Panc1 (cell line): ENCODE results near the gene SPATA18.

ENCODE experiments used
- POLR2AphosphoS5 ChIP-seq: IDR thresholded peaks from 2 replicates; pipeline ENCODE4 v1.6.1; 2012; ENCODE audit warnings: mild to moderate bottlenecking, low read depth, low read length, moderate library complexity
- TF ChIP-seq, protein P1 (sequence below): fragments of 450-650 bp; IDR thresholded peaks from 2 replicates; pipeline ENCODE4 v1.5.1; 2017; ENCODE audit warnings: mild to moderate bottlenecking
- TF ChIP-seq, protein P2 (sequence below), 2 experiments: IDR thresholded peaks; 2 replicates each; pipeline ENCODE4 v1.6.1; 2011 to 2012; ENCODE audit warnings: low read depth in 2 of 2, control low read depth in 1 of 2, low read length in 1 of 2, mild to moderate bottlenecking in 1 of 2, moderate library complexity in 1 of 2; ENCODE audit not compliant: insufficient read depth in 1 of 2

DNA sequence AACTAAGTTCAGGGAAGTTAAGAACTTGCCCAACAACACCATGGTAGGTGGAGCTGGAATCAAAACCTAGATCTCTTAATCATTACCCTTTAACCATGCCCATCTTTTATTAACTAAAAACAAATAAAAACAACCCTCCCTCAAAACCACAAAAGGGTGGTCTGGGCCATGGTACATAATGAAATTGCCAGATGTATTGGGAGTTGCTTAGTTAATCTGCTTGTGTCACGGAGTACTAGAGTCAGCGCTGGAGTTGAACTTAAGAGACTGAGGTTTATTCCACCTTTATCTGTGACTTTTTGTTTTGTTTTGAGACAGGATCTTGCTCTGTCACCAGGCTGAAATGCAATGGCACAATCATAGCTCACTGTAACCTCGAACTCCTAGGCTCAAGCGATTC is 44.2 kb upstream of the SPATA18 start:
- TF ChIP-seq, protein P1, sequence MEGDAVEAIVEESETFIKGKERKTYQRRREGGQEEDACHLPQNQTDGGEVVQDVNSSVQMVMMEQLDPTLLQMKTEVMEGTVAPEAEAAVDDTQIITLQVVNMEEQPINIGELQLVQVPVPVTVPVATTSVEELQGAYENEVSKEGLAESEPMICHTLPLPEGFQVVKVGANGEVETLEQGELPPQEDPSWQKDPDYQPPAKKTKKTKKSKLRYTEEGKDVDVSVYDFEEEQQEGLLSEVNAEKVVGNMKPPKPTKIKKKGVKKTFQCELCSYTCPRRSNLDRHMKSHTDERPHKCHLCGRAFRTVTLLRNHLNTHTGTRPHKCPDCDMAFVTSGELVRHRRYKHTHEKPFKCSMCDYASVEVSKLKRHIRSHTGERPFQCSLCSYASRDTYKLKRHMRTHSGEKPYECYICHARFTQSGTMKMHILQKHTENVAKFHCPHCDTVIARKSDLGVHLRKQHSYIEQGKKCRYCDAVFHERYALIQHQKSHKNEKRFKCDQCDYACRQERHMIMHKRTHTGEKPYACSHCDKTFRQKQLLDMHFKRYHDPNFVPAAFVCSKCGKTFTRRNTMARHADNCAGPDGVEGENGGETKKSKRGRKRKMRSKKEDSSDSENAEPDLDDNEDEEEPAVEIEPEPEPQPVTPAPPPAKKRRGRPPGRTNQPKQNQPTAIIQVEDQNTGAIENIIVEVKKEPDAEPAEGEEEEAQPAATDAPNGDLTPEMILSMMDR = no peak
- TF ChIP-seq POLR2AphosphoS5 = no peak
- TF ChIP-seq, protein P2, sequence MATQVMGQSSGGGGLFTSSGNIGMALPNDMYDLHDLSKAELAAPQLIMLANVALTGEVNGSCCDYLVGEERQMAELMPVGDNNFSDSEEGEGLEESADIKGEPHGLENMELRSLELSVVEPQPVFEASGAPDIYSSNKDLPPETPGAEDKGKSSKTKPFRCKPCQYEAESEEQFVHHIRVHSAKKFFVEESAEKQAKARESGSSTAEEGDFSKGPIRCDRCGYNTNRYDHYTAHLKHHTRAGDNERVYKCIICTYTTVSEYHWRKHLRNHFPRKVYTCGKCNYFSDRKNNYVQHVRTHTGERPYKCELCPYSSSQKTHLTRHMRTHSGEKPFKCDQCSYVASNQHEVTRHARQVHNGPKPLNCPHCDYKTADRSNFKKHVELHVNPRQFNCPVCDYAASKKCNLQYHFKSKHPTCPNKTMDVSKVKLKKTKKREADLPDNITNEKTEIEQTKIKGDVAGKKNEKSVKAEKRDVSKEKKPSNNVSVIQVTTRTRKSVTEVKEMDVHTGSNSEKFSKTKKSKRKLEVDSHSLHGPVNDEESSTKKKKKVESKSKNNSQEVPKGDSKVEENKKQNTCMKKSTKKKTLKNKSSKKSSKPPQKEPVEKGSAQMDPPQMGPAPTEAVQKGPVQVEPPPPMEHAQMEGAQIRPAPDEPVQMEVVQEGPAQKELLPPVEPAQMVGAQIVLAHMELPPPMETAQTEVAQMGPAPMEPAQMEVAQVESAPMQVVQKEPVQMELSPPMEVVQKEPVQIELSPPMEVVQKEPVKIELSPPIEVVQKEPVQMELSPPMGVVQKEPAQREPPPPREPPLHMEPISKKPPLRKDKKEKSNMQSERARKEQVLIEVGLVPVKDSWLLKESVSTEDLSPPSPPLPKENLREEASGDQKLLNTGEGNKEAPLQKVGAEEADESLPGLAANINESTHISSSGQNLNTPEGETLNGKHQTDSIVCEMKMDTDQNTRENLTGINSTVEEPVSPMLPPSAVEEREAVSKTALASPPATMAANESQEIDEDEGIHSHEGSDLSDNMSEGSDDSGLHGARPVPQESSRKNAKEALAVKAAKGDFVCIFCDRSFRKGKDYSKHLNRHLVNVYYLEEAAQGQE (IDR thresholded peaks at IDR 0.05; ENCODE audit: insufficient read depth in 1 of 2, low read depth in 2 of 2, low read length in 1 of 2) = no peak
